HEK293 (cell line): ENCODE measurements around the gene ATP5F1B.
A peak's percentile ranks its signal among the peaks of the same experiment; 100 is the strongest.

Experiments used
- CTCF ChIA-PET: fragments of 350-600 bp; formaldehyde crosslinking; extraction: SDS; loops from one replicate; lab custom pipeline; 2021; ENCODE audit warnings: antibody characterized with exemption; lab: Yijun Ruan, JAX
- POLR2A ChIA-PET: fragments of 300-600 bp; formaldehyde crosslinking; extraction: SDS; loops from one replicate; lab custom pipeline; 2020; ENCODE audit warnings: antibody characterized with exemption, inconsistent platforms; lab: Yijun Ruan, JAX
- H3K27ac ChIP-seq: fragments of 200-500 bp; sonication (Bioruptor generic); 2 replicates; pipeline ENCODE4 v1.5.1; 2014; ENCODE audit warnings: low read depth, low read length, control low read depth, inconsistent platforms; ENCODE audit errors: extremely low read depth
- H3K36me3 ChIP-seq, 2 experiments: fragments of 200-500 bp in 1 of 2; sonication (Bioruptor generic) in 1 of 2; 1 replicate in 1 of 2; 2 replicates in 1 of 2; pipeline ENCODE4 v1.5.1; 2014 to 2017; ENCODE audit warnings: inconsistent platforms in 2 of 2, low read length in 2 of 2; ENCODE audit not compliant: control insufficient read depth in 2 of 2, insufficient read depth in 1 of 2
- H3K4me1 ChIP-seq: fragments of 200-500 bp; sonication (Bioruptor generic); 2 replicates; pipeline ENCODE4 v1.5.1; 2014; ENCODE audit warnings: mild to moderate bottlenecking, low read length, inconsistent platforms; ENCODE audit not compliant: control insufficient read depth, insufficient read depth
- H3K4me3 ChIP-seq: 2 replicates; pipeline ENCODE4 v1.5.1; 2011; ENCODE audit warnings: low read depth, mild to moderate bottlenecking, control low read depth, low read length, moderate library complexity
- H3K9me3 ChIP-seq: fragments of 200-500 bp; sonication (Bioruptor generic); 2 replicates; pipeline ENCODE4 v1.5.1; 2014; ENCODE audit warnings: low read depth, low read length, inconsistent platforms; ENCODE audit not compliant: control insufficient read depth, insufficient read depth
- EGR2 ChIP-seq: fragments of 450-650 bp; formaldehyde crosslinking; IDR thresholded peaks from 2 replicates; pipeline ENCODE4 v1.5.1; 2016; ENCODE audit warnings: low read depth, missing biosample characterization, missing genetic modification characterization
- FEZF1 ChIP-seq: fragments of 450-650 bp; formaldehyde crosslinking; IDR thresholded peaks from 2 replicates; pipeline ENCODE4 v1.5.1; 2016; ENCODE audit warnings: missing biosample characterization, missing genetic modification characterization
- GLI4 ChIP-seq: fragments of 450-650 bp; formaldehyde crosslinking; IDR thresholded peaks from 2 replicates; pipeline ENCODE4 v1.5.1; 2016; ENCODE audit warnings: missing biosample characterization, missing genetic modification characterization
- PATZ1 ChIP-seq: fragments of 450-650 bp; formaldehyde crosslinking; IDR thresholded peaks from 2 replicates; pipeline ENCODE4 v1.5.1; 2016; ENCODE audit warnings: missing biosample characterization, missing genetic modification characterization
- PRDM10 ChIP-seq: fragments of 450-650 bp; formaldehyde crosslinking; IDR thresholded peaks from 2 replicates; pipeline ENCODE4 v1.5.1; 2016; ENCODE audit warnings: missing biosample characterization, missing genetic modification characterization
- PRDM4 ChIP-seq: fragments of 450-650 bp; formaldehyde crosslinking; IDR thresholded peaks from 2 replicates; pipeline ENCODE4 v1.5.1; 2017; ENCODE audit warnings: missing biosample characterization, missing genetic modification characterization
- SP2 ChIP-seq: fragments of 450-650 bp; formaldehyde crosslinking; IDR thresholded peaks from 2 replicates; pipeline ENCODE4 v1.5.1; 2016; ENCODE audit warnings: missing biosample characterization, missing genetic modification characterization
- ZBTB20 ChIP-seq: fragments of 450-650 bp; formaldehyde crosslinking; IDR thresholded peaks from 2 replicates; pipeline ENCODE4 v1.5.1; 2016; ENCODE audit warnings: missing biosample characterization, missing genetic modification characterization
- ZBTB26 ChIP-seq: fragments of 450-650 bp; formaldehyde crosslinking; optimal IDR thresholded peaks from 2 replicates; pipeline ENCODE3; 2016; ENCODE audit warnings: missing biosample characterization, mild to moderate bottlenecking, missing genetic modification characterization
- ZEB2 ChIP-seq: fragments of 450-650 bp; formaldehyde crosslinking; IDR thresholded peaks from 2 replicates; pipeline ENCODE4 v1.5.1; 2016; ENCODE audit warnings: missing biosample characterization, missing genetic modification characterization
- ZFP37 ChIP-seq: fragments of 450-650 bp; formaldehyde crosslinking; IDR thresholded peaks from 2 replicates; pipeline ENCODE4 v1.5.1; 2016; ENCODE audit warnings: missing biosample characterization, missing genetic modification characterization
- ZNF266 ChIP-seq: fragments of 450-650 bp; formaldehyde crosslinking; IDR thresholded peaks from 2 replicates; pipeline ENCODE4 v1.5.1; 2016; ENCODE audit warnings: missing biosample characterization, missing genetic modification characterization, low read depth
- ZNF350 ChIP-seq: fragments of 450-650 bp; formaldehyde crosslinking; IDR thresholded peaks from 2 replicates; pipeline ENCODE4 v1.5.0; 2017; ENCODE audit warnings: missing biosample characterization, mild to moderate bottlenecking, missing genetic modification characterization
- ZNF366 ChIP-seq: fragments of 450-650 bp; formaldehyde crosslinking; conservative IDR thresholded peaks from 2 replicates; pipeline ENCODE4 v1.5.1; 2016; ENCODE audit warnings: missing biosample characterization, missing genetic modification characterization
- ZNF433 ChIP-seq: fragments of 450-650 bp; formaldehyde crosslinking; IDR thresholded peaks from 2 replicates; pipeline ENCODE4 v1.5.1; 2016; ENCODE audit warnings: missing biosample characterization, missing genetic modification characterization, low read depth
- ZNF513 ChIP-seq: fragments of 450-650 bp; IDR thresholded peaks from 2 replicates; pipeline ENCODE4 v1.5.1; 2018; ENCODE audit warnings: missing biosample characterization, missing genetic modification characterization
- ZNF585B ChIP-seq: fragments of 450-650 bp; formaldehyde crosslinking; IDR thresholded peaks from 2 replicates; pipeline ENCODE4 v1.5.1; 2016; ENCODE audit warnings: missing biosample characterization, missing genetic modification characterization
- ZNF596 ChIP-seq: fragments of 450-650 bp; IDR thresholded peaks from 2 replicates; pipeline ENCODE4 v1.5.0; 2018; ENCODE audit warnings: missing biosample characterization, mild to moderate bottlenecking, missing genetic modification characterization, moderate library complexity
- ZNF660 ChIP-seq: fragments of 450-650 bp; IDR thresholded peaks from 2 replicates; pipeline ENCODE4 v1.5.1; 2018; ENCODE audit warnings: missing biosample characterization, mild to moderate bottlenecking, missing genetic modification characterization

The ATP5F1B gene

GRCh38 chr12:56629459-56630179 lies 16.2 kb downstream of the ATP5F1B start (continued):
- TF ChIP-seq PRDM10 (tag by site-specific recombination) = peak; percentile 46; the same call in 1 of the 2 replicates
- peak; percentile 11; the same call in 1 of the 2 replicates for TF ChIP-seq EGR2 (tag by site-specific recombination)
- TF ChIP-seq SP2 = peak; percentile 30; the same call in 1 of the 2 replicates
- no peak for TF ChIP-seq ZNF596 (tag by site-specific recombination)
- no peak for TF ChIP-seq ZNF350 (tag by site-specific recombination)
- TF ChIP-seq ZNF366 (tag by site-specific recombination) = 0 out of 2 replicates have a peak, but pooled peaks have one; percentile 5
- TF ChIP-seq ZBTB26 (tag by site-specific recombination) = peak; percentile 14
- TF ChIP-seq PATZ1 (tag by site-specific recombination) = peak; percentile 26; the same call in 1 of the 2 replicates

- Histone ChIP-seq H3K4me1 (peaks cover 26% of the 10 kb centered on the region), H3K27ac (peak overlapping the region; percentile 88)
- POLR2A ChIA-PET = interaction anchor here (0.5 to 1.4 kb wide), 15 partner anchors 8 to 501 kb away, joined by 3 to 9 read pairs (median 3); partner anchors contain the start of genes ESYT1, LRP1, NACA and PTGES3
- TF ChIP-seq ZBTB20 = 0 out of 2 replicates have a peak, but pooled peaks have one; percentile 27
- TF ChIP-seq ZNF513 (tag by site-specific recombination) = no peak; the same call in 1 of the 2 replicates
- no peak for TF ChIP-seq ZNF585B (tag by site-specific recombination)
- TF ChIP-seq ZEB2 (tag by site-specific recombination) = peak; percentile 13; the same call in 1 of the 2 replicates
- TF ChIP-seq PRDM4 (tag by site-specific recombination) = 0 out of 2 replicates have a peak, but pooled peaks have one; percentile 26
- 0 out of 2 replicates have a peak, but pooled peaks have one; percentile 26 for TF ChIP-seq ZNF660 (tag by site-specific recombination)
- no peak for TF ChIP-seq GLI4
- no peak for TF ChIP-seq ZFP37 (tag by site-specific recombination)
- no peak for TF ChIP-seq ZNF266 (tag by site-specific recombination)
- TF ChIP-seq FEZF1 (tag by site-specific recombination) = peak; percentile 84
- TF ChIP-seq ZNF433 (tag by site-specific recombination) = no peak
Measured at GRCh38 chr12:56628671-56629458, 16.9 kb downstream of the ATP5F1B start.

More at GRCh38 chr12:56628671-56629458, 16.9 kb downstream of the ATP5F1B start:
- H3K36me3 ChIP-seq = peaks cover 15 to 22% of the 10 kb centered on the region in 2 experiments; a peak in 2 of 3 replicates
- H3K9me3 ChIP-seq = no peaks in the 10 kb centered on the region
- CTCF ChIA-PET = interaction anchor here (0.5 to 2.0 kb wide), 14 partner anchors 8 to 992 kb away, joined by 3 to 30 read pairs (median 5); partner anchors contain the start of gene RBMS2
- H3K4me3 ChIP-seq = peak overlapping the region; percentile 95
